ENCODE results near the gene GRM1.

Gene GRM1

GRCh38 chr6:146065690-146066089 lies 36.8 kb downstream of the GRM1 start:
- H3K27ac ChIP-seq, result no peak overlapping the region
- no peak for TF ChIP-seq ZFX (IDR thresholded peaks at IDR 0.05)
- no peak for TF ChIP-seq CTCF (conservative IDR thresholded peaks at IDR 0.05)

GRCh38 chr6:146066506-146066905 lies 37.6 kb downstream of the GRM1 start:
- no peak overlapping the region for H3K27ac ChIP-seq
- TF ChIP-seq CTCF (conservative IDR thresholded peaks at IDR 0.05), result no peak
- no peak for TF ChIP-seq ZFX (IDR thresholded peaks at IDR 0.05)

GRCh38 chr6:146071781-146072180 lies 42.9 kb downstream of the GRM1 start:
- no peak overlapping the region for H3K27ac ChIP-seq
- no peak for TF ChIP-seq CTCF (conservative IDR thresholded peaks at IDR 0.05)
- TF ChIP-seq ZFX (IDR thresholded peaks at IDR 0.05), result no peak

- TF ChIP-seq CTCF (conservative IDR thresholded peaks at IDR 0.05) (no peak), ZFX (IDR thresholded peaks at IDR 0.05) (no peak)
- H3K27ac ChIP-seq, result no peak overlapping the region
Measured at GRCh38 chr6:146077992-146078391, 49.1 kb downstream of the GRM1 start.

- H3K27ac ChIP-seq, result no peak overlapping the region
- TF ChIP-seq CTCF (conservative IDR thresholded peaks at IDR 0.05) (no peak), ZFX (IDR thresholded peaks at IDR 0.05) (no peak)
Measured at GRCh38 chr6:146087386-146087785, 58.5 kb downstream of the GRM1 start.

GRCh38 chr6:146090474-146090873 lies 61.6 kb downstream of the GRM1 start:
- TF ChIP-seq CTCF (conservative IDR thresholded peaks at IDR 0.05) (no peak), ZFX (IDR thresholded peaks at IDR 0.05) (no peak)
- no peak overlapping the region for H3K27ac ChIP-seq

- TF ChIP-seq ZFX (IDR thresholded peaks at IDR 0.05) (no peak), CTCF (conservative IDR thresholded peaks at IDR 0.05) (no peak)
Measured at GRCh38 chr6:146092961-146093686, 64.3 kb downstream of the GRM1 start.

More at GRCh38 chr6:146092961-146093686, 64.3 kb downstream of the GRM1 start:
- no peak overlapping the region for H3K27ac ChIP-seq

All from C4-2B (cell line).